Mucosa of rectum (tissue), 2 donors: ENCODE data around the gene ZC3H12A.

Experiments used
- H3K27ac ChIP-seq, 2 donors: one replicate each; pipeline ENCODE4 v1.7.0; 2013; ENCODE audit warnings: inconsistent platforms in 2 of 2, low read depth in 2 of 2, low read length in 2 of 2
- H3K27me3 ChIP-seq, 2 donors: one replicate each; pipeline ENCODE4 v1.7.0; 2013; ENCODE audit warnings: low read length in 2 of 2; ENCODE audit not compliant: control insufficient read depth in 2 of 2, insufficient read depth in 2 of 2
- H3K36me3 ChIP-seq, 2 donors: one replicate each; pipeline ENCODE4 v1.7.0; 2013; ENCODE audit warnings: low read length in 2 of 2; ENCODE audit not compliant: control insufficient read depth in 2 of 2, insufficient read depth in 2 of 2
- H3K4me1 ChIP-seq, 2 donors: one replicate each; pipeline ENCODE4 v1.7.0; 2013; ENCODE audit warnings: low read length in 2 of 2, mild to moderate bottlenecking in 1 of 2; ENCODE audit not compliant: control insufficient read depth in 2 of 2, insufficient read depth in 2 of 2
- H3K4me3 ChIP-seq, 2 donors: one replicate each; pipeline ENCODE4 v1.7.0; 2013; ENCODE audit warnings: low read length in 2 of 2
- H3K9ac ChIP-seq, 2 donors: one replicate each; pipeline ENCODE4 v1.7.0; 2013; ENCODE audit warnings: low read length in 2 of 2, low read depth in 1 of 2, mild to moderate bottlenecking in 1 of 2
- H3K9me3 ChIP-seq, 2 donors: one replicate each; pipeline ENCODE4 v1.7.0; 2013; ENCODE audit warnings: low read length in 2 of 2; ENCODE audit not compliant: control insufficient read depth in 2 of 2
- donor health status: healthy.
- donor health status: Normal muscosa, but diverticular disease.

The ZC3H12A gene

GRCh38 chr1:37471345-37472231, 2.8 kb upstream of the ZC3H12A start:
- peak overlapping the region; percentile 31 to 64 for H3K4me3 ChIP-seq
- peaks cover 8 to 9% of the 10 kb centered on the region in 2 donors for H3K36me3 ChIP-seq
- no peaks in the 10 kb centered on the region for H3K27me3 ChIP-seq
- H3K9me3 ChIP-seq = no peaks in the 10 kb centered on the region
- H3K9ac ChIP-seq = peak overlapping the region; percentile 52 to 66
- H3K4me1 ChIP-seq = peaks cover 34 to 41% of the 10 kb centered on the region in 2 donors
- peak overlapping the region; percentile 69 to 77 for H3K27ac ChIP-seq

GRCh38 chr1:37472281-37472680, 2.1 kb upstream of the ZC3H12A start:
- peaks cover 8 to 9% of the 10 kb centered on the region in 2 donors for H3K36me3 ChIP-seq
- H3K9me3 ChIP-seq = no peaks in the 10 kb centered on the region
- H3K4me3 ChIP-seq = peak overlapping the region in 1 of 2 donors; percentile 16
- H3K27ac ChIP-seq = peak overlapping the region; percentile 69 to 77
- H3K27me3 ChIP-seq = no peaks in the 10 kb centered on the region
- peaks cover 41 to 48% of the 10 kb centered on the region in 2 donors for H3K4me1 ChIP-seq
- H3K9ac ChIP-seq = peak overlapping the region in 1 of 2 donors; percentile 21

GRCh38 chr1:37472994-37473393, 1.4 kb upstream of the ZC3H12A start:
- H3K36me3 ChIP-seq = peaks cover 12 to 13% of the 10 kb centered on the region in 2 donors
- no peaks in the 10 kb centered on the region for H3K9me3 ChIP-seq
- H3K27ac ChIP-seq = peak overlapping the region in 1 of 2 donors; percentile 98
- H3K4me1 ChIP-seq = peaks cover 48 to 56% of the 10 kb centered on the region in 2 donors
- no peak overlapping the region for H3K9ac ChIP-seq
- peak overlapping the region in 1 of 2 donors; percentile 97 for H3K4me3 ChIP-seq
- H3K27me3 ChIP-seq = no peaks in the 10 kb centered on the region

GRCh38 chr1:37473431-37474045, 842 bp upstream of the ZC3H12A start:
- peak overlapping the region; percentile 89 to 97 for H3K4me3 ChIP-seq
- H3K4me1 ChIP-seq = peaks cover 54 to 61% of the 10 kb centered on the region in 2 donors
- H3K27ac ChIP-seq = peak overlapping the region; percentile 96 to 98
- H3K9me3 ChIP-seq = no peaks in the 10 kb centered on the region
- peak overlapping the region; percentile 95 to 99 for H3K9ac ChIP-seq
- H3K27me3 ChIP-seq = no peaks in the 10 kb centered on the region
- peaks cover 17 to 18% of the 10 kb centered on the region in 2 donors for H3K36me3 ChIP-seq

- H3K4me1 ChIP-seq = peaks cover 66 to 74% of the 10 kb centered on the region in 2 donors
- no peaks in the 10 kb centered on the region for H3K9me3 ChIP-seq
- peak overlapping the region; percentile 89 to 97 for H3K4me3 ChIP-seq
- peak overlapping the region; percentile 96 to 98 for H3K27ac ChIP-seq
- peak overlapping the region; percentile 86 to 99 for H3K9ac ChIP-seq
- peaks cover 18 to 21% of the 10 kb centered on the region in 2 donors for H3K36me3 ChIP-seq
- H3K27me3 ChIP-seq = no peaks in the 10 kb centered on the region
These were observed 458 bp downstream of the ZC3H12A start for GRCh38 chr1:37474697-37475379.

GRCh38 chr1:37475380-37476086, 1.2 kb downstream of the ZC3H12A start:
- no peaks in the 10 kb centered on the region for H3K27me3 ChIP-seq
- H3K4me3 ChIP-seq = peak overlapping the region; percentile 89 to 97
- peak overlapping the region; percentile 96 to 98 for H3K27ac ChIP-seq
- no peaks in the 10 kb centered on the region for H3K9me3 ChIP-seq
- H3K4me1 ChIP-seq = peaks cover 73 to 81% of the 10 kb centered on the region in 2 donors
- H3K9ac ChIP-seq = peak overlapping the region; percentile 86 to 99
- peaks cover 24 to 28% of the 10 kb centered on the region in 2 donors for H3K36me3 ChIP-seq

- Histone ChIP-seq H3K9ac (peak overlapping the region; percentile 86 to 99), H3K27me3 (no peaks in the 10 kb centered on the region), H3K27ac (peak overlapping the region; percentile 96 to 98), H3K4me3 (peak overlapping the region; percentile 89 to 97), H3K36me3 (peaks cover 29 to 33% of the 10 kb centered on the region in 2 donors), H3K4me1 (peaks cover 76 to 85% of the 10 kb centered on the region in 2 donors), H3K9me3 (no peaks in the 10 kb centered on the region)
These were observed 1.7 kb downstream of the ZC3H12A start for GRCh38 chr1:37476087-37476452.

GRCh38 chr1:37476460-37477197, 2.2 kb downstream of the ZC3H12A start:
- peaks cover 72 to 79% of the 10 kb centered on the region in 2 donors for H3K4me1 ChIP-seq
- H3K4me3 ChIP-seq = peak overlapping the region; percentile 89 to 97
- peak overlapping the region; percentile 96 to 98 for H3K27ac ChIP-seq
- peak overlapping the region; percentile 86 to 99 for H3K9ac ChIP-seq
- H3K36me3 ChIP-seq = peaks cover 35 to 38% of the 10 kb centered on the region in 2 donors
- no peaks in the 10 kb centered on the region for H3K27me3 ChIP-seq
- H3K9me3 ChIP-seq = no peaks in the 10 kb centered on the region
